K562 (cell line): ENCODE results near the gene EMC10. TPM values are rescaled to one million over a fixed set of nuclear protein-coding genes. Genes with fewer than 3 reads are reported as not detected.

Source experiments
- ATF6 ChIP-seq: sonication (generic); formaldehyde crosslinking; IDR thresholded peaks from 2 replicates; pipeline ENCODE4 v1.4.0; 2020; ENCODE audit warnings: mild to moderate bottlenecking, missing genetic modification reagents
- CHD7 ChIP-seq: fragments of 200-600 bp; sonication (generic); IDR thresholded peaks from one replicate; pipeline ENCODE4 v1.6.1; 2012; ENCODE audit warnings: mild to moderate bottlenecking, low read depth, low read length, inconsistent platforms
- FOXK2 ChIP-seq, 2 experiments: fragments of 450-650 bp; IDR thresholded peaks in 1 of 2; conservative IDR thresholded peaks in 1 of 2; 2 replicates each; pipeline ENCODE4 v1.6.1; 2016; ENCODE audit warnings: low read depth in 2 of 2, mild to moderate bottlenecking in 1 of 2
- RFX5 ChIP-seq: IDR thresholded peaks from 2 replicates; pipeline ENCODE4 v1.6.1; 2011; ENCODE audit warnings: low read depth, mild to moderate bottlenecking, improper control_type of control experiment, low read length
- ZBTB26 ChIP-seq: fragments of 450-650 bp; formaldehyde crosslinking; IDR thresholded peaks from 2 replicates; pipeline ENCODE4 v1.4.0; 2022; ENCODE audit warnings: missing genetic modification characterization
- ZNF347 ChIP-seq: fragments of 450-650 bp; formaldehyde crosslinking; IDR thresholded peaks from 2 replicates; pipeline ENCODE4 v1.4.0; 2020; ENCODE audit warnings: low read depth, mild to moderate bottlenecking, moderate library complexity
- ZNF395 ChIP-seq: fragments of 200-800 bp; sonication (Bioruptor generic); IDR thresholded peaks from 2 replicates; pipeline ENCODE4 v1.6.1; 2017; ENCODE audit warnings: missing genetic modification characterization, missing compliant biosample characterization
- ZNF830 ChIP-seq: fragments of 250-450 bp; sonication (Bioruptor Pico); IDR thresholded peaks from 2 replicates; pipeline ENCODE4 v1.5.0; 2021; ENCODE audit warnings: mild to moderate bottlenecking
- polyA plus RNA-seq, 8 experiments: library from polyadenylated mRNA; depleted of rRNA in 4 of 8; stranded (reverse) in 5 of 8; unstranded in 3 of 8; fragments of >200 nt; fragmentation: Nextera tagmentation in 2 of 8; fragmentation: Illumina TruSeq in 1 of 8; extraction: Ambion mirVana in 2 of 8; extraction: Trizol in 1 of 8; gene quantifications; 2 replicates each; pipeline versions ENCODE4 v1.2.1 to v1.2.3, GENCODE V29; 2011 to 2014; ENCODE audit warnings: inconsistent platforms in 1 of 8, missing spikeins in 1 of 8
- total RNA-seq, 7 experiments: library from RNA; depleted of rRNA in 6 of 7; stranded (reverse); fragments of >200 nt in 6 of 7; fragmentation: Illumina TruSeq in 2 of 7; extraction: Trizol in 2 of 7; gene quantifications; 2 replicates each; pipeline versions ENCODE4 v1.2.1 to v1.2.3, GENCODE V29; 2011 to 2021; ENCODE audit warnings: low replicate concordance in 1 of 7

EMC10 gene
- total and polyA plus RNA-seq, 9 of the 15 experiments (the other 6 are each of a cell fraction or from before 2014, with no cell fraction given), result 1.4 to 46.0 (median 13.1) TPM

GRCh38 chr19:50476224-50476906 lies at the start of gene EMC10, which contains the start of gene GARIN5A (continued):
- TF ChIP-seq ZNF395 (CRISPR knock-in tag) (no peak), ZNF830 (CRISPR knock-in tag) (no peak), ZBTB26 (CRISPR knock-in tag) (no peak), RFX5 (peak; percentile 85), FOXK2 (conservative IDR thresholded peaks at IDR 0.05 in 1 of 2, IDR thresholded peaks at IDR 0.05 in 1 of 2; ENCODE audit: low read depth in 2 of 2) (no peak; a peak in 1 of 4 replicates), ATF6 (CRISPR knock-in tag) (no peak), CHD7 (no peak), ZNF347 (CRISPR knock-in tag) (no peak)
